ENCODE data around the gene ACTMAP.

- TF ChIP-seq CTCF (IDR thresholded peaks at IDR 0.05) = peak in 3 of 6 experiments; percentile 15 to 24 (median 21)
- TF ChIP-seq POLR2A (IDR thresholded peaks at IDR 0.05) = no peak
These were observed 5.5 kb downstream of the ACTMAP start for GRCh38 chr19:40744554-40745401.

Data from thyroid gland (tissue), 4 donors.